Measurements from ENCODE around the gene MTERF2.

MTERF2 gene

GRCh38 chr12:106953352-106954250 is 33.3 kb downstream of the MTERF2 start:
- no peak for DNase-seq (ENCODE audit: low read depth)

- no peak for DNase-seq (ENCODE audit: low read depth)
These were observed 36.4 kb downstream of the MTERF2 start for GRCh38 chr12:106950591-106950990.

GRCh38 chr12:106947461-106947860 is 39.5 kb downstream of the MTERF2 start:
- no peak for DNase-seq (ENCODE audit: low read depth)

DNA sequence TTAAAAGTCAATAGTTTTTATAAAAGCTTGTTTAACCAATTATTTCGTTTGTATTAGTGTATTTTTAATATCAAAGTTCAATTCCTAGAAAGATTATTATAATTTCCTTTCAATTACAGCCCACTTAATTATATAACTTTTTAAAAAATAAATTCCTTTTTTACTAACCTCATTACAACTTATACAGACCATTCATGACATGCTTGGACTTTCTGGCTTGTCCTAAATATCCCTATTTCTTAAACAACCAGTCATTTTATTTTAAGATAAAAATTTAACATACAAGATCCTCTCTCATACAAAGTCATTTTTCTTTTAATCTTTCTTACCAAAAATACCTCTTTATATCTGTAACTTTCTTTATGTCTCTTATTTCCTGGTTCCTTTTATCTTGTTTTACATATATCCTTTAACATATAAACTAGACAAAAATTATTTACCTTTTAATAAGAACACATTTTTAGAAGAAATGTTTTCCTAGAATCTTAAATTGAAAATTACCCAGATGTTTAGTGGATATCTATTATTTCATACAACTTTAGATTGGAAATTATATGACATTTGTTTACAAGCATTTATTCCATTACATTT is 41.6 kb downstream of the MTERF2 start:
- DNase-seq (ENCODE audit: low read depth): no peak

GRCh38 chr12:106942775-106943174 is 44.2 kb downstream of the MTERF2 start:
- no peak for DNase-seq (ENCODE audit: low read depth)

GRCh38 chr12:106941481-106942156 is 45.3 kb downstream of the MTERF2 start:
- no peak for DNase-seq (ENCODE audit: low read depth)

DNA sequence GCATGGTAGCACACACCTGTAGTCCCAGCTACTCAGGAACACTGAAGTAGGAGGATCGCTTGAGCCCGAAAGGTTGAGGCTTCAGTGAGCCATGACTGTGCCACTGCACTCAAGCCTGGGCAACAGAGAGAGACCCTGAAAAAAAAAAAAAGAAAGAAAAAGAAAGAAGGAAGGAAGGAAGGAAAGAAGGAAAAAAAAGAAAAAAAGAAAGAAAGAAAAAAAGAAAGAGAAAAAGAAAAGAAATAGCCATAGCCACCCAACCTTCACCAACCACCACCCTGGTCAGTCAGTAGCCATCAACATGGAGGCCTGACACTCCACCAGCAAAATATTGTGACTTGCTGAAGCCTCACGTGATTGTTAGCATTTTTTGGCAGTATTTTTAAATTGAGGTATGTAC is 52.7 kb downstream of the MTERF2 start:
- DNase-seq (ENCODE audit: low read depth): no peak

Measured in stimulated activated CD8-positive, alpha-beta memory T cell treated with anti-CD3 and anti-CD28 coated beads, Interleukin-12 subunit alpha, Interleukin-12 subunit beta, amount 100 ng/mL, for 1 hour (primary cell).